ENCODE results near the gene PNPLA2.

Gene PNPLA2

GRCh38 chr11:862696-863022, 43.9 kb downstream of the PNPLA2 start:
- DNase-seq: no peak

GRCh38 chr11:863023-863909, 44.6 kb downstream of the PNPLA2 start:
- no peak for DNase-seq

DNA sequence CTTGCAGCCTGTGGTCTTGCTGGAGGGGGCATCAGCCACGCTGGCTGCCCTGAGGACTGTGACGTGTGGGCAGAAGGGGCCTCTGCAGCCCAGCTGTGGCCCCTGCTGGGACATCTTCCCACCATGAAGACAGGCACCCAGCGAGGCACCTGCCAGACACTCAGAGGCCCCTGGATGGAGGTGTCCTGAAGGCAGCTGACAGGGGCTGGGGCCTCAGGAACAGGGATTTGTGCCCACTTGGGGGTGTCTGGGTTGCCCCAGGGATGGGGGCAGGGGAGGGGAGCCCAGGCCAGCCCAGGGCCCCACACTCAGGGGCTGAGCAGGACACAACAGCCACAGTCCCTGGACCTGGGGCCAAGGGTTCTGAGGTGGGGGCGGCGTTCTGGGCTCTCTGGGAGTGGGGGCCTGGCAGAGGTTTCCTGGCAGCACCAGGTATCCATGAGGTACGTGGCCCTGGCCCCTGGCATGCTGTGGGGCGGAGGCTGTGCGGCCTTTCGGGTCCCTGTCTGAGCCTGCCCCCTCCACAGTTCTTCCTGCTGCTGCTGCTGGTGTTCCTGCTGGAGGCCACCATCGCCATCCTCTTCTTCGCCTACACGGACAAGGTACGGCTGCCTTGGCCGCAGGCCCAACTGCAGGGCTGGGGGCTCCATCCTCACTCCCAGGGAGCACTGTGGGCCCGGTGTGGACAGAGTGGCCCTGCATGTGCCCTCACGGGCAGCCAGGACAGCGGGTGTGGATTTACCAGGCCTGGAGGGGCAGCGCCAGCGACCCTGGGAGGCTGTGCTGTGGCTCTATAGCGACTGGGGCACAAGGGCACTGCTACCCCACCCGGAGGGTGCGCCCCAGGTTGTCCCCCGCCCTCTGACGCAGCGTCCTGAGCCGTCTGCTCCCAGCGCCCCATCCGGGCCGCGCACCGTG, 45.5 kb downstream of the PNPLA2 start:
- DNase-seq: no peak

GRCh38 chr11:864898-865297, 46.2 kb downstream of the PNPLA2 start:
- no peak for DNase-seq

DNA sequence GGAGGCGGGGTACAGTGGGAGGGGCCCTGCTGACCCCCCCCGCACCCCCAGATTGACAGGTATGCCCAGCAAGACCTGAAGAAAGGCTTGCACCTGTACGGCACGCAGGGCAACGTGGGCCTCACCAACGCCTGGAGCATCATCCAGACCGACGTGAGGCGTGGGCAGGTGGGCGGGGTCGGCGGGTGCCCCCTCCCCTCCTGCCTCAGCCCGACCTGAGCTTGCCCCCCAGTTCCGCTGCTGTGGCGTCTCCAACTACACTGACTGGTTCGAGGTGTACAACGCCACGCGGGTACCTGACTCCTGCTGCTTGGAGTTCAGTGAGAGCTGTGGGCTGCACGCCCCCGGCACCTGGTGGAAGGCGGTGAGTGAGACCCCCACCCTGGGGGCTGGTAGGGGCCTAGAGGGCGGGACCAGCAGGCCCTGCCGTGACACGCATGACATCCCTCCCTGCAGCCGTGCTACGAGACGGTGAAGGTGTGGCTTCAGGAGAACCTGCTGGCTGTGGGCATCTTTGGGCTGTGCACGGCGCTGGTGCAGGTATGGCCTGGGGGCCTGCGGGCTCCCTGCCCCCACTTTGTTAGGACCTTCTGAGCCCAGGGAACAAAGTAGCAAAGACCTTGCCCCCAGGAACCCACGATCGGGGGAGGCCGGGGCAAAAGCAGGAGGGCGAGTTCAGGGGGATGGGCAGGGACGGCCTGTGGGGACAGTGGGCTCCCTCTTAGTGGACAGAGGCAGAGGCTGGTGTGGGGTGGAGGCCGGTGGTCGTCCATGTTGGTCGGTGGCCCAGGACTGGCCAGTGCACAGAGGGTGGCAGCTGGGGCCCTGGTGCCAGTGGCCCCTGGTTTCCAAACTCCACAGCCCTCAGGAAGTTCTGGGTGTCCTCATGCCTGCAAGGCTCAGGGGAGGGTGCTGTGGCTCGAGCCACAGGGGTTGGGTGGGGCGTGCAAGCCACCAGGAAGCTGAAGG, 47.0 kb downstream of the PNPLA2 start:
- DNase-seq: no peak

GRCh38 chr11:866481-866880, 47.8 kb downstream of the PNPLA2 start:
- DNase-seq: no peak

DNA sequence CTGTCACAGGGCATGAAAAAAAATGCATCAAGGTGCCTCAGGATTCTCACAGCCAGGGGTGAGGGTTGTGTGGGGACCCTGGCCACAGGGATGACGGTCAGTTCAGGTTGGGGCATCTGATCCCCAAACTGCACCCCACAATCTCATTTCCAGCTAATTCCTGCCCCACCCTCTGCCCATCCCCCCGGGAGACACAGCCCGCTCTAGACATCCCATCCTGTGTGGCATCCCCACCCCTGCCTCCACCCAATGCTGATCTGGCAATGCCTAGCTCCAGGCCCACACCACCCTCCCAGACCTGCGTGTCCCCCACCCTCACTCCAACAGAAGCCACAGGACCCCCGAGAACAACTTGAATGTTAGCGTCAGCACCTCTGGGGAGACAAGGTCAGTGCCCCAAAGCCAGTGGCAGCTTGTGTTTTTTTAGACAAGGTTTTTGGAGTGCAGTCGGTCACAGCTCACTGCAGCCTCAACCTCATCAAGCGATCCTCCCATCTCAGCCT, 49.2 kb downstream of the PNPLA2 start:
- DNase-seq: no peak

DNA sequence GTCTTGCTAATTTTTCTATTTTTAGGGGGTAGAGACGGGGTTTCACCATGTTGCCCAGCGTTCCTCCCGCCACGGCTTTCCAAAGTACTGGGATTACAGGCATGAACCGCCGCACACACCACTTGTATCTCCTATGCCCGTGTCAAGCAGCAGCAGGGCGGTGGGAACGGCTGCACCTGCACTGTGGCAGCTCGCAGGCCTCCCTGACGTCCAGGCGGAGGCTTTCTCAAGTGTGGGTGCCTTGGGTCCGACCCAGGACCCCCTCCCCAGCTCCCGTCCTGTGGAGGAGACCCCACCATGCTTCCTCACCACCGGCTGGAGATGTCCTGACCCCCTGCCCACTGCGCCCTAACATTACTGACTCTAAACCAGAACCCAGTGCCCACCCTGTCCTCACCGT, 49.7 kb downstream of the PNPLA2 start:
- DNase-seq: no peak

GRCh38 chr11:868802-869201, 50.1 kb downstream of the PNPLA2 start:
- no peak for DNase-seq

- DNase-seq: no peak
Measured at GRCh38 chr11:869399-870126, 50.8 kb downstream of the PNPLA2 start.

DNA sequence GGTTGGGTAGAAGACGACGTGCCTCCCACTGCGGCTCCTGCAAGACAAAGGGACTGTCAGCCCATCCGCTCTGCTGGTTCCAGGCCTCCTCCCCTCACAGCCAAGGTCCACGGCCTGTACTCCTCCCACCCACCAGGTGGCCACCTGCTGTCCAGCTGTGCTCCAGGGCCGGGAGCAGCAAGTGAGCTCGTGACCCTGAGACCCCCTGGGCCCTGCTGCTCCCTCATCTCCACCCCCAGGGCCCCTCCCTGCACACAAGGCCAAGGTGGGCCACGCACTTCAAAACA, 51.4 kb downstream of the PNPLA2 start:
- DNase-seq: no peak

DNA sequence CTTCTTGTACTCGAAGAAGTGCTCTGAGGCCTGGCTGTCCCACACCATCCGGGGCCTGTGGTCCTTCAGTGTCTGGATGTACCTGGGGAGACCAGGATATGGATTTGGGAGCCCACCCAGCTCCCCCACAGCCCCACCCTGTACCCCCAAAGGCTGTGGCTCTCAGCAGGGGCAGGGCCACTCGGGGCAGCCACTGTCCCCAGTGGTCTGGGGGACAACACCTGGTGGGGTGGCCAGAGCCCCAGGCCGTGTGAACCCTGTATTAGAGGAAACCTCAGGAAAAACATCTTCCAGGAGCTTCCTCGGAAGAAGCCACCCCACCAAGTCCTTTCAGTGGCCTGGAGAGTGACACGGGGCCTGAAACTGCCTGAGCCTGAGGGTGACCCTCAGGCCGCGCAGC, 51.7 kb downstream of the PNPLA2 start:
- DNase-seq: no peak

GRCh38 chr11:871472-871871, 52.8 kb downstream of the PNPLA2 start:
- no peak for DNase-seq

- DNase-seq: no peak
Measured at GRCh38 chr11:872799-873198, 54.1 kb downstream of the PNPLA2 start.

GRCh38 chr11:873706-874105, 55.0 kb downstream of the PNPLA2 start:
- DNase-seq: no peak
